GM18951 (cell line): ENCODE measurements around the gene NT5DC4.

Experiments used
- POLR2A ChIP-seq: IDR thresholded peaks from 4 replicates; pipeline ENCODE4 v1.6.1; 2011; ENCODE audit warnings: mild to moderate bottlenecking; ENCODE audit not compliant: insufficient read length, insufficient read depth; ENCODE audit errors: extremely low read depth
- in situ Hi-C: fragments of 300-500 bp; cut with MboI; formaldehyde crosslinking; loops from one replicate; pipeline ENCODE4 v1.12.0; 2022; ENCODE audit warnings: low sequenced_read_pairs, mixed read lengths, inconsistent platforms; ENCODE audit not compliant: unreplicated experiment

NT5DC4 gene

GRCh38 chr2:112722816-112723546, 2.2 kb downstream of the NT5DC4 start:
- in situ Hi-C loops: no loop called here
- TF ChIP-seq POLR2A: no peak

DNA sequence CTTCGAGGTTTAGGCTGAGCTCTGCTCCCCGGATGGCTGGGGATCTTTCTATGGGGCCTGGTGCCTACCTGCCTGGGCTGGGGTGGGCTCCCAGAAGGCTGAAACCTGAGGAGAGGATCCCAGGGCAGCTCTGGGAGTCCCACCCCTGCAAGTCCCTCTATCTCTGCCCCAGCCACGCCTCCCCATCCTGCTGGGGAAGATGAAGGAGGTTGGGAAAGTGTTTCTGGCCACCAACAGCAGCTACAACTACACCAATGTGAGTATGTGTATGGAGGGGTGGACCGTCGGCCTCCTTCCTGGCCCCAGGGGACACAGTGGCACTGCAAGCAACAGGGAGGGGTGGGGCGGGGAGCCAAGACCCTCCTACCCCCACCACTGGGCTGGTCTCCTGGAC, 2.7 kb downstream of the NT5DC4 start:
- no peak for TF ChIP-seq POLR2A
- in situ Hi-C loops: no loop called here

DNA sequence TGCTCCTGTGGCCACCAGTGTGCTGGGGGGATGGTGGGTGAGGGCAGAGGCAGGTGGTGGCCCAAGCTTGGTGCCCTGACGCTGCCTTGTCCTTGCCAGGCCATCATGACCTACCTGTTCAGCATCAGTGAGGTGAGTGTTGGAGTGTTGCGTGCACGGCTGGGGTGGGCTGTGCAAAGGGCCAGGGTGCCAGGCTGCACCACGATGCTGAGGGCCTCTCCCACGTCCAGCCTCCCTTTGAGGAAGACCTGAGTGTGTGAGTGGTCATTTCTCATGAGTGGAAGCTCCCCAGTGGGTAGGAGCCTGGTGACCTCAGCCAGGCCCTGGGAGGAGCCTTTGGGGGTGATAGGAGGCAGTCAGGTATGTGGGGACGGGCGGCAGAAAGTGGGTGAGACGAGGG, 3.2 kb downstream of the NT5DC4 start:
- in situ Hi-C loops: no loop called here

DNA sequence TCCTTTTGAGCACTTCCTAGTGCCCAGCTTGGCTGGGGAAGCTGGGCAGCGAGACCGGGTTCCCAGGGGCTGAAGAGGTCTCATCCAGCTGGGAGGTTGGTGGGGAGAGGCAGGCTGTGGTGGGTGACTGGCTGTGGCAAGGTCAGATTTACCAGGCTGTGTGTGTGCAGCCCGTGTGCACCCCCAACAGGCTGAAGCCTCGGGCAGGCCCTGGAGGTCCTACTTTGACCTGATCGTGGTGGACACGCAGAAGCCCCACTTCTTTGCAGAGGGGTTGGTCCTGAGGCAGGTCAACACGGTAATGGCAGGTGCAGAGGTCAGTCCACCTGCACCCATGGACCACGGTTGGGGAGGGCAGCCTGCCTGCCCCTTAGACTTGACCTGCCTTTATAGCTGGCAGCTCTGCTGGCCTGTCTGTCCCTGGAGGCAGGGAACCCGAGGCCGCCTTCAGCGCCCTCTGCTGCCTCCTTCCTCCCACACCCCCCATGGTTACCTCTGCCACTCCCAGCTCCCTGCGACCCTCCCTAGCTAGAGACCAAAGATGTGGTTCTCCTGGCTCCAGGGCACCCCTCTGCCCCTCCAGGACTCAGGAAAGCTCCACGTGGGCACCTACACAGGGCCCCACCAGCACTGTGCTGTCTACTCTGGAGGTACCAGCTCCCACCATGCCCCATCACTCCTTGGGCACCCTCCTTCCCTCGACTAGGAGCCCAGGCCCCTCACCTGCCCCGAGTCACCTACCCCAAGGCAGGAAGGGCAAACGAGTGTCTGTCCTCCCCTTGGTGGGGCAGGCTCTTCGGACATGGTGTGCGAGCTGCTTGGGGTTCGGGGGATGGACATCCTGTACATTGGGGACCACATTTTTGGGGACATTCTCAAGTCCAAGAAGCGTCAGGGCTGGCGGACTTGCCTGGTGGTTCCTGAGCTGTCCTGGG, 4.0 kb downstream of the NT5DC4 start:
- in situ Hi-C loops: no loop called here
- no peak for TF ChIP-seq POLR2A

More for the DNA sequence above, 3.2 kb downstream of the NT5DC4 start:
- TF ChIP-seq POLR2A: no peak

GRCh38 chr2:112725545-112726457, 5.0 kb downstream of the NT5DC4 start:
- TF ChIP-seq POLR2A: no peak
- in situ Hi-C loops: no loop called here

GRCh38 chr2:112726487-112727190, 5.8 kb downstream of the NT5DC4 start:
- in situ Hi-C loops: no loop called here
- no peak for TF ChIP-seq POLR2A

- in situ Hi-C loops: no loop called here
- no peak for TF ChIP-seq POLR2A
Observed at GRCh38 chr2:112727276-112728028, 6.6 kb downstream of the NT5DC4 start.

DNA sequence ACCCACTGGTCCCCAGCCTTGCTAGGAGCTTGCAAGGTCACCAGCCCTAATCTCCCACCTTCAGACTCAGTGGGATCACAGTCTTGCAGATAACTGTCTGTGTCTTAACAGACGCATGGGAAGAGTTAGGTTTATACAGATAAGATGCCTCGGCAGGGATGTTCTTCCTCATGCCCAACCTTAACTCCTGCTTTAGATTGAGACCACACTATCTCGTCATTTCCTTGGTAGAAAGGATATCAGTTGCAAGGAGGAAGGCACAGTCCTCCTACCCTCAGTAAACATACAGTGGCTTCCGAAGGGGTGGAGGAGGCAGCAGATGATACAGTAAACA, 7.2 kb downstream of the NT5DC4 start:
- TF ChIP-seq POLR2A: no peak
- in situ Hi-C loops: no loop called here

GRCh38 chr2:112728378-112729175, 7.8 kb downstream of the NT5DC4 start:
- TF ChIP-seq POLR2A: no peak
- in situ Hi-C loops: no loop called here

DNA sequence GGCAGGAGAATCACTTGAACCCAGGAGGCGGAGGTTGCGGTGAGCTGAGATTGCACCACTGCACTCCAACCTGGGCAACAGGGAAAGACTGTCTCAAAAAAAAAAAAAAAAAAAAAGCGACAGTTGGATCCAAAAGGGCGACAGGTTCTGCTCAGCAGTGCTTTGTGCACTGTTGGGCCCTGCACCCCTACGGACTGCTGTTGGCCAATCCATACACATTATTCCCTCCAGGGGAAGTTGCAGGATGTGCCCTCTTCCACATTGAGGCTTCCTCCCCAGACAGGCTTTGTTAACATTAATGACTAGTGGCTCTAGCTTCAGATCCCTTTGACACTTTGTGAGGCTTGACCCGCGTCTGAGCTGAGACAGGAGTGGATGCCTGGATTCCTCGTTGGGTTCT, 9.4 kb downstream of the NT5DC4 start:
- in situ Hi-C loops: loop anchor here (5.0 kb wide), 1 partner anchor 128 kb away; no protein-coding TSS in a partner anchor
- TF ChIP-seq POLR2A: no peak

DNA sequence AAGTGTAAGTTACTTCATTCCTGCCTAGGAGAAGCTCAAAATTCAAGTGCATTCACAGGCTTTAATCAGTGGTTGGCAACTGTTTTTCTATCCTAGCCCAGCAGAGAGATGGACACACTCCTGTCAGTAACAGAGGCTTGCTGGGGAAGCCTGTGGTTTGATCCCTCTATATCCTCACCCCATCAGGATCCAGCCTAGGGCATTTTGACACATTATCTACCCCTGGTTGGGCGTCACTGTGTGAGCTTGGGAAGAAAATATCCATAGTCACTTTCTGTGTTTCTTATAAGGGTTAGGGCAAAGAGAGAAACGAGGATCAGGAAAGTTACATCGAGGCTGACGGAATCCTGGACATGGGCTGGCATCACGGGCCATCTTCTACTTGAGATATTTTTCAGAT, 10.0 kb downstream of the NT5DC4 start:
- TF ChIP-seq POLR2A: no peak
- in situ Hi-C loops: loop anchor here (5.0 kb wide), 1 partner anchor 128 kb away; no protein-coding TSS in a partner anchor
